ENCODE measurements around the gene SNX8.
"Not testable (repeated sequence)": the region's sequence is repeated elsewhere in the genome, so short reads cannot be mapped to it uniquely, and the experiment has no call there.

SNX8 gene

GRCh38 chr7:2312267-2312929, 1.8 kb downstream of the SNX8 start:
- Mint-ChIP-seq H3K4me3 (peak overlapping the region; percentile 51), H3K27me3 (ENCODE audit: low read depth) (no peaks in the 10 kb centered on the region), H3K36me3 (ENCODE audit: low read depth) (peaks cover 2% of the 10 kb centered on the region), H3K4me1 (ENCODE audit: low read depth) (peaks cover 15% of the 10 kb centered on the region), H3K9me3 (no peaks in the 10 kb centered on the region), H3K27ac (no peak overlapping the region)

DNA sequence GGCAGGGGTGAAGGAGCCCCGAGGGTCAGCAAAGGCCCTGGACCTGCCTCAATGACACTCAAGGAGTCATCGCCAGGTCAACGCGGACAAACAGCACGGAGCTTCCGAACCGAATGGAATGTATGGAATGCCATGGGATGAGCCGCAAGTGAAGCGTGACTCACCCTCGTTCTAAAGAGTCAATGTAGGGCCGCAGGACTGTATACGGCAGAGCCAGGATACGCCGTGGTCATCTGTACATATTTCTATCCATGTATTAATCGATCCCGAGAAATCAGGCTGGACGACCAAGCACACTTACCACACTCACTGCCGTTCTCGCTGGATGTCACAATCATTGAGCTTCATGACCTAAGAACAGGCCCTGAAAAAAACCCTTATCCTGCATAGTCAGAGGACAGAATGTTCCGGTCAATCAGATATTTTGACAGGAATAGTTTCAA, 4.3 kb downstream of the SNX8 start:
- Mint-ChIP-seq H3K36me3 (ENCODE audit: low read depth) (peaks cover 2% of the 10 kb centered on the region), H3K9me3 (no peaks in the 10 kb centered on the region), H3K27me3 (ENCODE audit: low read depth) (no peaks in the 10 kb centered on the region), H3K4me3 (no peak overlapping the region), H3K27ac (no peak overlapping the region), H3K4me1 (ENCODE audit: low read depth) (peaks cover 15% of the 10 kb centered on the region)

- Mint-ChIP-seq H3K4me1 (ENCODE audit: low read depth) (peaks cover 11% of the 10 kb centered on the region), H3K27ac (no peak overlapping the region), H3K4me3 (no peak overlapping the region), H3K27me3 (ENCODE audit: low read depth) (no peaks in the 10 kb centered on the region), H3K36me3 (ENCODE audit: low read depth) (no peaks in the 10 kb centered on the region), H3K9me3 (no peaks in the 10 kb centered on the region)
Observed at GRCh38 chr7:2307690-2308107, 6.5 kb downstream of the SNX8 start.

DNA sequence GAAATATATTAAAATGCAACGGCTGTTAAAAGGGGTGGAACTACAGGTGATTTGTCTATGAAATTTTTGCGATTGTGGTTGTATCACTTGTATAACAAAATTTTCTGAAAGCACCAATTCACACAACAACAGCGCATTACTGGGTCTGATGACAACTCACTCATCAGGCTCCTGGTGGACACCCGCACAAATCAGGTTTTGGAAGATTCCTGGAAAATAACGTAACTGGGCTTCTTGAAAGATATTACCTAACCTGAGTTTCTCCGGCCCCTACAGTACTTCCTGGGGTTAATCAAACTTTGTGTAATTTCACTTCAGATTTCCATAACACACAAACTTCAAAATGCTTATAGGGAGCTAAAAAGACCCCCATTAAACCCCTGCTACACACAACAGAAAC, 7.6 kb downstream of the SNX8 start:
- H3K27me3 Mint-ChIP-seq (ENCODE audit: low read depth), result no peaks in the 10 kb centered on the region
- no peak overlapping the region for H3K4me3 Mint-ChIP-seq
- H3K9me3 Mint-ChIP-seq, result no peaks in the 10 kb centered on the region
- H3K4me1 Mint-ChIP-seq (ENCODE audit: low read depth), result peaks cover 5% of the 10 kb centered on the region
- H3K36me3 Mint-ChIP-seq (ENCODE audit: low read depth), result no peaks in the 10 kb centered on the region
- H3K27ac Mint-ChIP-seq, result no peak overlapping the region

DNA sequence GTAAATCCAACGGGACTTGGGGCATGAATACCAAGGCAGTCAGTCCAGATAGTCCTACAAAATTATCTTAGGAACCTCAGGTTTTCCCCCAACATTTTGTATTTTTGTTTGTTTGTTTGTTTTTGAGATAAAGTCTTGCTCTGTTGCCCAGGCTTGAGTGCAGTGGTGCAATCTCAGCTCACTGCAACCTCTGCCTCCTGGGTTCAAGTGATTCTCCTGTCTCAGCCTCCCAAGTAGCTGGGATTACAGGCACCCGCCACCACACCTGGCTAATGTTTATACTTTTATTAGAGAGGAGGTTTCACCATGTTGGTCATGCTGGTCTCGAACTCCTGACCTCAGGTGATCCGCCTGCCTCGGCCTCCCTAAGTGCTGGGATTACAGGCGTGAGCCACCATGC, 9.0 kb downstream of the SNX8 start:
- not testable (repeated sequence) for H3K4me3 Mint-ChIP-seq; H3K4me1 Mint-ChIP-seq (ENCODE audit: low read depth); H3K27me3 Mint-ChIP-seq (ENCODE audit: low read depth); H3K36me3 Mint-ChIP-seq (ENCODE audit: low read depth); H3K9me3 Mint-ChIP-seq; H3K27ac Mint-ChIP-seq

GRCh38 chr7:2303520-2303919, 10.7 kb downstream of the SNX8 start:
- not testable (repeated sequence) for H3K27ac Mint-ChIP-seq; H3K36me3 Mint-ChIP-seq (ENCODE audit: low read depth); H3K4me3 Mint-ChIP-seq; H3K9me3 Mint-ChIP-seq; H3K27me3 Mint-ChIP-seq (ENCODE audit: low read depth)
- peaks cover 11% of the 10 kb centered on the region for H3K4me1 Mint-ChIP-seq (ENCODE audit: low read depth)

DNA sequence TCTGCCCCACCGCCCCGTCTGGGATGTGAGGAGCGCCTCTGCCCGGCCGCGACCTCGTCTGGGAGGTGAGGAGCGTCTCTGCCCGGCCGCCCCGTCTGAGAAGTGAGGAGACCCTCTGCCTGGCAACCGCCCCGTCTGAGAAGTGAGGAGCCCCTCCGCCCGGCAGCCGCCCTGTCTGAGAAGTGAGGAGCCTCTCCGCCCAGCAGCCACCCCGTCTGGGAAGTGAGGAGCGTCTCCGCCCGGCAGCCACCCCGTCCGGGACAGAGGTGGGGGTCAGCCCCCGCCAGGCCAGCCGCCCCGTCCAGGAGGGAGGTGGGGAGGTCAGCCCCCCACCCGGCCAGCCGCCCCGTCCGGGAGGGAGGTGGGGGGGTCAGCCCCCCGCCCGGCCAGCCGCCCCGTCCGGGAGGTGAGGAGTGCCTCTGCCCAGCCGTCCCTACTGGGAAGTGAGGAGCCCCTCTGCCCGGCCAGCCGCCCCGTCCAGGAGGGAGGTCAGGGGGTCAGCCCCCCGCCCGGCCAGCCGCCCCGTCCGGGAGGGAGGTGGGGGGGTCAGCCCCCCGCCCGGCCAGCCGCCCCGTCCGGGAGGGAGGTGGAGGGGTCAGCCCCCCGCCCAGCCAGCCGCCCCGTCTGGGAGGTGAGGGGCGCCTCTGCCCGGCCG, 11.4 kb downstream of the SNX8 start:
- not testable (repeated sequence) for H3K36me3 Mint-ChIP-seq (ENCODE audit: low read depth); H3K27ac Mint-ChIP-seq; H3K9me3 Mint-ChIP-seq; H3K27me3 Mint-ChIP-seq (ENCODE audit: low read depth); H3K4me3 Mint-ChIP-seq
- H3K4me1 Mint-ChIP-seq (ENCODE audit: low read depth), result peaks cover 11% of the 10 kb centered on the region

- Mint-ChIP-seq H3K27ac (no peak overlapping the region), H3K36me3 (ENCODE audit: low read depth) (no peaks in the 10 kb centered on the region), H3K9me3 (no peaks in the 10 kb centered on the region), H3K4me3 (no peak overlapping the region), H3K27me3 (ENCODE audit: low read depth) (no peaks in the 10 kb centered on the region), H3K4me1 (ENCODE audit: low read depth) (peaks cover 8% of the 10 kb centered on the region)
Observed at GRCh38 chr7:2301511-2301863, 12.8 kb downstream of the SNX8 start.

GRCh38 chr7:2299870-2300512, 14.2 kb downstream of the SNX8 start:
- Mint-ChIP-seq H3K27ac (no peak overlapping the region), H3K9me3 (no peaks in the 10 kb centered on the region), H3K4me3 (no peak overlapping the region), H3K4me1 (ENCODE audit: low read depth) (peaks cover 8% of the 10 kb centered on the region), H3K36me3 (ENCODE audit: low read depth) (no peaks in the 10 kb centered on the region), H3K27me3 (ENCODE audit: low read depth) (no peaks in the 10 kb centered on the region)

- Mint-ChIP-seq H3K4me3 (no peak overlapping the region), H3K36me3 (ENCODE audit: low read depth) (no peaks in the 10 kb centered on the region), H3K27me3 (ENCODE audit: low read depth) (no peaks in the 10 kb centered on the region), H3K9me3 (no peaks in the 10 kb centered on the region), H3K4me1 (ENCODE audit: low read depth) (peaks cover 8% of the 10 kb centered on the region), H3K27ac (no peak overlapping the region)
Observed at GRCh38 chr7:2299131-2299829, 15.0 kb downstream of the SNX8 start.

DNA sequence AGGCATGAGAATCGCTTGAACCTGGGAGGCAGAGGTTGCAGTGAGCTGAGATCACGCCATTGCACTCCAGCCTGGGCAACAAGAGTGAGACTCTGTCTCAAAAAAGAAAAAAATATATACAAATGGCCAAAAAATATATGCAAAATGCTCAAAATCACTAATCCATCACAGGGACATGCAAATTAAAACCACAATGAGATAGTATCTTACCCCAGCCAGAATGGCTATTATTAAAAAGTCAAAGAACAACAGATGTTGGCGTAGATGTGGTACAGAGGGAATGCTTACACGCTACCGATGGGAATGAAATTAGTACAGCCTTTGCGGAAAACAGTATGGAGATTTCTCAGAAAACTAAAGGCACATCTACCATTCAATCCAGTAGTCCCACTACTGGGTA, 17.4 kb downstream of the SNX8 start:
- no peak overlapping the region for H3K4me3 Mint-ChIP-seq
- H3K4me1 Mint-ChIP-seq (ENCODE audit: low read depth), result peaks cover 8% of the 10 kb centered on the region
- no peaks in the 10 kb centered on the region for H3K9me3 Mint-ChIP-seq
- H3K27me3 Mint-ChIP-seq (ENCODE audit: low read depth), result no peaks in the 10 kb centered on the region
- H3K27ac Mint-ChIP-seq, result no peak overlapping the region
- no peaks in the 10 kb centered on the region for H3K36me3 Mint-ChIP-seq (ENCODE audit: low read depth)

DNA sequence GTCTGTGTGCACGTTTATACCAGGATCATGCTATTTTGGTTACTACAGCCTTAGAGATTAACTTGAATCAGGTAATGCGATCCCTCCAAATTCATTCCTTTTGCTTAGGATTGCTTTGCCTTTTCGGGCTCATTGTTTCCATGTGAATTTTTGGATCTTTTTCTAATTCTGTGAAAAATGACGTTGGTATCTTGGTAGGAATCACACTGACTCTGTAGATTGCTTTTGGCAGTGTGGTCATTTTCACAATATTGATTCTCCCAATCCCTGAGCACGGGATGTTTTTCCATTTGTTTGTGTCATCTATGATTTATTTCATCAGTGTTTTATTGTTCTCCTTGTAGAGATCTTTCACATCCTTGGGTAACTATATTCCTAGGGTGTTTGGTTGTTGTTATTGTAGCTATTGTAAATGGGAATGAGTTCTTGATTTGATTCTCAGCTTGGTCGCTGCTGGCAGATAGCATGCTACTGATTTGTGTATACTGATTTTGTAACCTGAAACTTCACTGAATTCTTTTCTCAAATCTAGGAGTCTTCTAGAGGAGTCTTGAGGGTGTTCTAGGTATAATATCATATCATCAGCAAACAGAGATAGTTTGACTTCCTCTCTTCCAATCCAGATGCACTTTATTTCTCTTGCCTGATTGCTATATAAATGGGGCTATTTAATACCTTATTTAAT, 18.2 kb downstream of the SNX8 start:
- Mint-ChIP-seq H3K4me1 (ENCODE audit: low read depth) (peaks cover 8% of the 10 kb centered on the region), H3K27me3 (ENCODE audit: low read depth) (no peaks in the 10 kb centered on the region), H3K4me3 (no peak overlapping the region), H3K27ac (no peak overlapping the region), H3K36me3 (ENCODE audit: low read depth) (no peaks in the 10 kb centered on the region), H3K9me3 (no peaks in the 10 kb centered on the region)

GRCh38 chr7:2290877-2291276, 23.4 kb downstream of the SNX8 start:
- no peaks in the 10 kb centered on the region for H3K27me3 Mint-ChIP-seq (ENCODE audit: low read depth)
- H3K36me3 Mint-ChIP-seq (ENCODE audit: low read depth), result no peaks in the 10 kb centered on the region
- H3K27ac Mint-ChIP-seq, result no peak overlapping the region
- no peaks in the 10 kb centered on the region for H3K4me1 Mint-ChIP-seq (ENCODE audit: low read depth)
- H3K4me3 Mint-ChIP-seq, result no peak overlapping the region
- H3K9me3 Mint-ChIP-seq, result no peaks in the 10 kb centered on the region

DNA sequence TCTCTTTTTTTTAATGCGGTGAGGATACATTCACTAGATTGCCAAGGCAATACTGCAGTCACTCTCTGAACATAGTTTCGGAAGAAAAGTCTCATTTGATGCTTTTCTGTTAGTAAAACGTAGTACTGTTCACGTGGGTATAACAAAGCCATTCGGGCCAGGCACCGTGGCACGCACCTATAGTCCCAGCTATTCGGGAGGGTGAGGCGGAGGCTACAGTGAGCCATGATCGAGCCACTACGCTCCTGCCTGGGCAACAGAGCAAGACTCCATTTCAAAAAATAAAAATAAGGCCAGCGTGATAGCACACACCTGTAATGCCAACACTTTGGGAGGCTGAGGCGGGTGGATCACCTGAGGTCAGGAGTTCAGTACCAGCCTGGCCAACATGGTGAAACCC, 24.6 kb downstream of the SNX8 start:
- Mint-ChIP-seq H3K4me3 (no peak overlapping the region), H3K9me3 (no peaks in the 10 kb centered on the region), H3K36me3 (ENCODE audit: low read depth) (no peaks in the 10 kb centered on the region), H3K27me3 (ENCODE audit: low read depth) (no peaks in the 10 kb centered on the region), H3K4me1 (ENCODE audit: low read depth) (no peaks in the 10 kb centered on the region), H3K27ac (no peak overlapping the region)

Measured in T-helper 1 cell treated with Interleukin-12 subunit alpha and Interleukin-12 subunit beta and Interleukin-4 antibody, amounts not matched to agents 30 μg/mL and 1 μg/mL, for 36 hours (primary cell).